ENCODE measurements around the gene SFTPB. TPM values are rescaled to one million over a fixed set of nuclear protein-coding genes. Genes with fewer than 3 reads are reported as not detected.

The SFTPB gene
- total RNA-seq, 1 donor, result not detected

Other genes starting within 250 kb of the SFTPB start
- 0.42 TPM for gene SH2D6, start 249.5 kb downstream of the SFTPB start, total RNA-seq
- 67.0 TPM for gene MAT2A, start 129.0 kb downstream of the SFTPB start, total RNA-seq
- 11.0 TPM for gene GGCX, start 106.7 kb downstream of the SFTPB start, total RNA-seq
- 27.6 TPM for gene VAMP8, start 90.6 kb downstream of the SFTPB start, total RNA-seq
- gene VAMP5, start 83.8 kb downstream of the SFTPB start, total RNA-seq, result 8.9 TPM
- 55.9 TPM for gene RNF181, start 72.5 kb downstream of the SFTPB start, total RNA-seq
- gene TMEM150A, start 65.5 kb downstream of the SFTPB start, total RNA-seq, result 3.1 TPM
- gene C2orf68, start 56.1 kb downstream of the SFTPB start, total RNA-seq, result 24.0 TPM
- 58.7 TPM for gene USP39, start 52.0 kb downstream of the SFTPB start, total RNA-seq
- gene GNLY, start 26.2 kb upstream of the SFTPB start, total RNA-seq, result 181 TPM
- gene ATOH8, start 85.8 kb upstream of the SFTPB start, total RNA-seq, result 1.3 TPM
- gene ST3GAL5, start 220.8 kb upstream of the SFTPB start, total RNA-seq, result 54.7 TPM